Mucosa of descending colon (tissue), 3 donors: Measurements from ENCODE around the gene ARPC1A. TPM values are rescaled to one million over a fixed set of nuclear protein-coding genes. Genes with fewer than 3 reads are reported as not detected.
"Not testable (repeated sequence)": the region's sequence is repeated elsewhere in the genome, so short reads cannot be mapped to it uniquely, and the experiment has no call there.

ENCODE experiments used
- ATAC-seq: fragments of 200-7000 bp; cut with Tn5 transposase; one replicate; pipeline ENCODE4 v1.9.1; 2020; ENCODE audit warnings: mild to moderate bottlenecking, moderate library complexity
- DNase-seq, 3 donors: peaks; one replicate each; pipeline ENCODE4 v3.0.0-alpha.2; 2020
- H3K36me3 ChIP-seq: fragments of 200-600 bp; one replicate; pipeline ENCODE4 v1.8.0; 2021; ENCODE audit warnings: low read depth, mild to moderate bottlenecking
- H3K4me1 ChIP-seq: fragments of 200-600 bp; one replicate; pipeline ENCODE4 v1.8.0; 2021; ENCODE audit warnings: low read depth, mild to moderate bottlenecking
- H3K4me3 ChIP-seq: fragments of 200-600 bp; one replicate; pipeline ENCODE4 v1.8.0; 2021; ENCODE audit warnings: mild to moderate bottlenecking
- H3K9me3 ChIP-seq: fragments of 200-600 bp; one replicate; pipeline ENCODE4 v1.8.0; 2021; ENCODE audit warnings: mild to moderate bottlenecking
- CTCF ChIP-seq: fragments of 200-600 bp; IDR thresholded peaks from one replicate; pipeline ENCODE4 v1.8.0; 2022; ENCODE audit warnings: antibody characterized with exemption, mild to moderate bottlenecking
- intact Hi-C, 2 donors: fragments of 100-400 bp; cut with DNase I in 1 of 2; cut with micrococcal nuclease in 1 of 2; formaldehyde crosslinking; loops; one replicate each; pipeline versions ENCODE4 v1.11.0 to v1.11.1; 2022; cut with DNase I, micrococcal nuclease
- total RNA-seq, 3 donors: library from RNA; stranded (reverse); fragmentation: NEBNext Ultra II Directional in 2 of 3; extraction: Animal tissue kit (Norgen Biotek cat#: 25700) in 2 of 3; gene quantifications; one replicate each; pipeline versions ENCODE4 v1.2.1 to v1.2.4, GENCODE V29; 2021 to 2023
- donor health status: DM: no; HTN: no; CAD: no; lungs with moderate emphysema.
- donor health status: DM: no; HTN: no; CAD: no.
- donor health status: DM: no; HTN: yes; CAD: no.

ARPC1A gene
- total RNA-seq, 3 donors from 2014 or later: 142 to 158 (median 157) TPM

- intact Hi-C loops: no loop called here
- H3K4me1 ChIP-seq: peaks cover 23% of the 10 kb centered on the region
- no peak for TF ChIP-seq CTCF
- peak within 1 kb of the TSS; percentile 67 for H3K4me3 ChIP-seq
- H3K9me3 ChIP-seq: no peaks in the 10 kb centered on the region
- DNase-seq (peak; percentile 85 to 94 (median 90)), ATAC-seq (peak; percentile 78)
- H3K36me3 ChIP-seq: no peaks in the 10 kb centered on the region
These were observed 48.7 kb downstream of the ARPC1A start, which contains the start of gene ARPC1B for GRCh38 chr7:99374111-99375064. ARPC1B (plus strand) TSS chr7:99374730; CDS start chr7:99385715, 10,985 bp downstream.

GRCh38 chr7:99375070-99375807, 49.5 kb downstream of the ARPC1A start:
- Histone ChIP-seq H3K4me1 (peaks cover 31% of the 10 kb centered on the region), H3K36me3 (no peaks in the 10 kb centered on the region), H3K4me3 (peak overlapping the region; percentile 67), H3K9me3 (no peaks in the 10 kb centered on the region)
- no peak for TF ChIP-seq CTCF
- peak; percentile 76 for ATAC-seq
- intact Hi-C loops: no loop called here
- peak; percentile 86 to 92 (median 92) for DNase-seq

- TF ChIP-seq CTCF: no peak
- no peak for ATAC-seq
- DNase-seq: peak in 2 of 3 donors; percentile 59 to 65
- intact Hi-C loops: no loop called here
- Histone ChIP-seq H3K36me3 (no peaks in the 10 kb centered on the region), H3K9me3 (no peaks in the 10 kb centered on the region), H3K4me3 (no peak overlapping the region), H3K4me1 (peaks cover 42% of the 10 kb centered on the region)
These were observed 53.4 kb downstream of the ARPC1A start for GRCh38 chr7:99379043-99379577.

- H3K36me3 ChIP-seq, H3K4me3 ChIP-seq, intact Hi-C loops, H3K9me3 ChIP-seq, DNase-seq, ATAC-seq: not testable (repeated sequence)
- peaks cover 42% of the 10 kb centered on the region for H3K4me1 ChIP-seq
These were observed 54.0 kb downstream of the ARPC1A start for GRCh38 chr7:99379693-99380031.

- no peaks in the 10 kb centered on the region for H3K9me3 ChIP-seq
- no peak for TF ChIP-seq CTCF
- H3K36me3 ChIP-seq: no peaks in the 10 kb centered on the region
- H3K4me1 ChIP-seq: peaks cover 42% of the 10 kb centered on the region
- no peak overlapping the region for H3K4me3 ChIP-seq
- intact Hi-C loops: no loop called here
- DNase-seq: peak in 1 of 3 donors; percentile 41
- peak; percentile 6 for ATAC-seq
These were observed 54.5 kb downstream of the ARPC1A start for GRCh38 chr7:99380032-99380822.
